Renal cortex interstitium (tissue), 11 donors: ENCODE measurements around the gene MXI1. TPM values are rescaled to one million over a fixed set of nuclear protein-coding genes. Genes with fewer than 3 reads are reported as not detected.

ENCODE experiments used
- DNase-seq, 11 donors: peaks; one replicate each; pipeline ENCODE4 v3.0.0-alpha.2; 2013; ENCODE audit warnings: low read depth in 9 of 11, low spot score in 4 of 11; ENCODE audit errors: extremely low read depth in 1 of 11
- polyA plus RNA-seq, 3 donors: library from polyadenylated mRNA; unstranded; fragments of 120-200 nt; gene quantifications; one replicate each; pipeline ENCODE4 v1.2.1, GENCODE V29; 2013; ENCODE audit not compliant: insufficient read length in 3 of 3

MXI1 gene
- polyA plus RNA-seq, 3 donors: 41.5 to 57.5 (median 49.8) TPM

- peak in 3 of 11 donors; percentile 33 to 42 (median 34) for DNase-seq
These were observed 2.7 kb downstream of the MXI1 start for GRCh38 chr10:110209926-110210673.

DNA sequence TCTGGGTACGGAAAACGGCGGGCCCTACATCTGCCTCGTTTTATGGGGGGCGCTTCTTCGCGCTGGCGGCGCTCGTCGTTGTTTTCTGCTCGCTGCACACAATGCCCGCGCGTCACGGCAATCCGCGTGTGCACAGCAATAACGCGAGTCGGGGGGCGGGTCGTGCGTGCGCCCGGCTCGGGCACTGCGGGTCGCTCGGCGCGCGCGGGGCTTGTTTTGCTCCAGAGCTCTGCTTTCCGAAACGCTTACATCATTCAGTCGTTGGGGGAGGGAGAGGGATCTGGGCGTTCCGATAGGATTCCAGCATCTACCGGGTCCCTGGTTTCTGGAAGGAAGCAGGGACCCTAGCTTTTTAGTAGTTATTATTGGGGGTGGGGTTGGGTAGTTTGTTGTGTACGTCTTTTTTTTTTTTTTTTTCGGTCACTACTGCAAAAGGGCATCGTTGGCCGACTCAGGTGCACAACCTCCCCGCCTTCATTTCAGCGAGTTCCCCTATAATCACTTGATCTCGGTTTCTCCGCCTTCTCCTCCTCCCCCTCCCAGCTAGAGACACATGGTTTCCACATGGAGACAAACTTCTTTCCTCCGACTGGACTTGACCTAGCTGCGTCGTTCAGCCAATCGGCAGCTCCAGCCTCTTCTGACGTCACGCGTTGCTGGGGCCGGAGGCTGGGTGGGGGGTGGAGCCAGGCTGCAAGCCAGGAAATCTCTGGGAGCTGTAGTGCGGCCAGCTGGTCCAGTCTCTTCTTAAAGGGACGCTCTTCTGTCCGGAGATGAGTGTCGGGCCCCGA is 3.5 kb downstream of the MXI1 start:
- DNase-seq: peak in 10 of 11 donors; percentile 95 to 98 (median 96)

DNA sequence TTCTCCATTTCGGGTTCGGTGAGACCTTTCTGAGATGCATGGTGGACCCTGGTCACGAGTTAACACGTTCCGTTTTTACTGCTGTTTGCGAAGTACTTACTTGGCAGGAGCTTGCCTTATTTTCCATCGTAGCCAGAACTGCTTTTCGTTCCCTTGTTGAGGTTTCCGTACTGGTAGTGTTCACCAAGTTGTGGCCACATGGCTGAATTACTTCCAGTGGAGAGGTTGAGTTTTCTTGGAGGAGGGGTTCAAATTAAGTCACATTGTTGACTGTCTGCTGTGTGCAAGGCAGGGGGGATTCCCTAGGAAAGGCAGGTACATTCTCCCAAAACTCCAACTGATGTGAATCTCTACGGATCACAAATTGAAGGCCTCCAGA is 4.0 kb downstream of the MXI1 start:
- no peak for DNase-seq

DNA sequence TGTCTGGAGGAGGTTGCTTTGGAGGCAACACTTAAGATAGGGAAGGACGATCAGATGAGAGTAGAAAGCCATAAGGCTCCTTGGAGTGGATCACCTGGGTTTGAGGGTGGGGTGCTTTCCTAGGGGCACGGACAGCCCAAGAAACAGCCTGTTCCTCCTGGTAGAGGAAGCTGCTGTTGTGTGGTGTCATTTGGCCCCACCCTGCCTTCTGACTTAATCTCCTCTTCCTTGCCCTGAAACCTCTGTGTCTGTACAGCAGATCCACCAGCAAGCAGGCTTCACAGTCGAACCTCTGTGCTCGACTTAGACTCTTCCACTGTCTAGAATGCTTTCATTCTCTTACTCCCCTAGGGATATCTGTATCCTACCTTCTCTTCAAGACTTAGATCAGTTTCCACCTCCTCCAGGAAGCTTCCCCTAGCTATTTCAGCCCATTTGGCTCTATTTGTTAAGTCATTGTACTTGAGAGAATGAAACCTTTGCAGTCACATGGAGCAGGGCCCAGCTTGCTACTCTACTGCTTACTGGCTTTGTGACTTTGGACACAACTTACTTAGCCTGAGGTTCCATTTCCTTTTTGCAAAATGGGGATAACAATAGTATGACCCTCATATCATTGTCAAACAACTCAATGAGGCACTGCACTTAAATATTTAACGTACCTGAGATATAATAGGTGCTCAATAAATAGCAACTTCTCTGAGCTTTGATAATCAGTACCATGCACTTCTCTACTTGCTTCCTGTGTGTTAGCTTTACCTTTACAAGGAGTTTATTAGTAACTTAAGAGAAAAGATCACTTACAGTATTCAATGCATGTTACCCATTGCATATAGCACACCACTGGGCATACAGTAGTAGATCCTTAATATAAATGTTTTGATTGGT is 5.0 kb downstream of the MXI1 start:
- DNase-seq: no peak

DNA sequence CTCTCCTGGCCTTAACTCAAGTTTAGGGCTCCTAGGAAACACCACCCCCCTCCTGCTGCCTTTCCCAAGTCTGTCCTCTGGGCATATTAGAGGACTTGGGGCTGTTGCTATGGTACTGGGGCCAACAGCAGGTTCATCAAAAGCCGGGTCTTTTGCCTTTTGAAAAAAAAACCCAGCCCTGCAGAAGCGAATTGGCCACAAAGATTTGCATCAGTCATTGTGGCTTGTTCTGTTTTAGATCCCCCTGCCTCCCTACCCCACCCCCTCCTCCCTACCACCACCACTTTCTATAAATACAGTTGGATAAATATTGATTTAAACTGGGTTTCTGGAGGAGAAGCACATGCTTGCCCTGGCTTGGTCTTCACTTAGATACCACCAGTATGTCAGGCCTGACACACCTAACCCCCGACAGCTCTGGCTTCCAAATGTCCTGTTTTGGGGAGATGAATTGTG is 7.0 kb downstream of the MXI1 start:
- no peak for DNase-seq

GRCh38 chr10:110215286-110216170 is 8.1 kb downstream of the MXI1 start:
- DNase-seq: no peak

- no peak for DNase-seq
These were observed 8.8 kb downstream of the MXI1 start for GRCh38 chr10:110216240-110216639.

- no peak for DNase-seq
These were observed 9.7 kb downstream of the MXI1 start for GRCh38 chr10:110216942-110217661.

DNA sequence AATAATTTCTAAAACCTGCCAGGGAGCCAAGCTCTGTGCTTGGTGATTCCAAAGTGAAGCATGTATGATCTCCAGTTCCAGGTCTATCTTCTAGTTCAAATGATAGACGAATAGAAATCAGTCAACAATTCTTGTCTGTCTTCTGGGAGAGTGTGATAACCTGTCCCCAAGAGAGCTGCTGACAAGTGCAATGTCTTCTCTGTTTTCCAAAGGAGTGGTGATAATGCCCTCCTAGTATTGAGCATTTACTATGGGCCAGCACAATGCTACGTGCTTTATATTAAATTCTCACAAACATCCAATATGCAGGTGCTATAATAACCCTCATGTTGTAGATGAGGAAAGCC is 10.2 kb downstream of the MXI1 start:
- no peak for DNase-seq

DNA sequence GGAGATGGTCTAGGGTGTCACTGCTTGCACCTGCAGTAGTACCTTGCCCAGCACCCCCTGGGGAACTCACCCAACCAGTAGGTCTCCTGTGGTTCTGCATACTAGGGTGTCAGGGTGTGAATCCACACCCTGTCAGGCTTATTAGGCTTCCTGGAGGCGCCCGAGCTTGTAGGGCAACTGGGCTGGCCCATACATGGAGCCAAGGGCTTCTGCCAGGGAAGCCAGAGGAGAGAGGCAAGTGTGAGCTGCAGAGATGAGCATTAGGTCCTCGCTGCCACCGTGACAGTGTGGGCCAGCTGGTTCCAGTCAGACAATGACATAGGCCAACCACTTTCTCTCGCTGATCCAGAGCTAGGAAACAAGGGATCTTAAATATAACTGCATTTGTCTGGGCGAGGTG is 11.2 kb downstream of the MXI1 start:
- DNase-seq: no peak

GRCh38 chr10:110219884-110220283 is 12.5 kb downstream of the MXI1 start:
- DNase-seq: no peak

GRCh38 chr10:110220398-110220797 is 13.0 kb downstream of the MXI1 start:
- DNase-seq: no peak

DNA sequence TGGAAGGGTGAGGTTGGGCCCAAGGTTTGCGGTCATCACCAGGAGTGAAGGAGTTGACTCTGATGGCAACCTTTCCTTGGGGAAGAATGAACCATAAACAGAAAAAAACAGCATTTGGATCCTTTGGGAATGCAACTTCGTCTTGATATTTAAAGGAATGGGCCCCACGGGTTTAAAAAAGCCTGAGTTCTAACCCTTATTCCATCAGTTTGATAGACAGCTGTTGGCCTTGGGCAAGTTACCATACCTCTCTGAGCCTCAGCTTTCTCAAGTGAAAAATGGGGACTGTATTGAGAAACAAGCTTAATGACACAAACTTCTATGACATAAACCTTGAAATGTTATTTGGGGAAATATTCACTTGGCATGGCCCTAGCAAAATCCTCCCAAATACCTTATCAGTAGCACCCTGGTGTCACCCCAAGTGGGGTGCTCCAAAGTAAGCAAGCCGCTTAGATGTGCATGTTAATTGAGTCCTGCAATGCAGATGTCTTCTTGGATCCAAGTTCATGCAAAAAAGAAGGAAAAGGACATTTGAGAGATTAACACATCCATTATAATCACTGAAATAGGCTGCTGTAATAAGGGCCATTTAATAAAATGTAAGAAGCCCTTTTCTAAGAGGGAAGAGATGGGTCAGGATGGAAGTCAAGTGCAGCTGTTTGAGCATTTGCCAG is 13.8 kb downstream of the MXI1 start:
- DNase-seq: no peak

DNA sequence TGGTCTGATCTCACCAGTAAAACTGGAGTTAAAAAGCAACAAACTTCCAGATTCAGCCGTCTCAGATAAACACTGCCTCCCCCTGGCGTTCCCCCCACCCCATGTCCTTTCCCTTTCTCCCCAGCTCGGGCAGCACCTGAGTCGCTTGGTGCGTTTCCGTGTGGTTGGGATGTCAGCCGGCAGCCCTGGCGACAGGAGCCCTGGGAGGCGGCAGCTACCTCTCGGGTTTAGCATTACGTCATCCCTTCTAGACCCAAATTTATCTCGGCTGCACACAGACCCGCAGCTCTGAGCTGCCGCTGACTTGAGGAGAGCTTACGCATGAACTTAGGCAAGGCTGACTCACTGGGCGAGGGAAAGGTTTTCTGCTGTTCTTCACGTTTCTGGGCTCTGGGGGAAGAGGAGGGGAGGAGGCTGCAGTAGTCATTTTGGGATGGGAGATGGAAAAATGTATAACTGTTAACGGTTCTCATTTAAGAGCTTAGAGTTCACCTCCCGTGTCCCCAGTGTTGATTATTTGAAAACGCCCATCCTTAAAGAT is 14.4 kb downstream of the MXI1 start:
- DNase-seq: peak in 7 of 11 donors; percentile 38 to 74 (median 53)

- no peak for DNase-seq
These were observed 15.4 kb downstream of the MXI1 start for GRCh38 chr10:110222641-110223297.

GRCh38 chr10:110223298-110223925 is 16.0 kb downstream of the MXI1 start:
- no peak for DNase-seq
